Upper lobe of left lung (tissue), 4 donors: Measurements from ENCODE around the gene RUNX1.

Source experiments
- CTCF ChIP-seq, 6 experiments: fragments of 450-650 bp in 4 of 6; fragments of 200-600 bp in 2 of 6; sonication (generic) in 2 of 6; IDR thresholded peaks; one replicate each; pipeline ENCODE4 v1.5.1; 2016 to 2019; ENCODE audit warnings: antibody characterized with exemption in 6 of 6
- POLR2A ChIP-seq, 4 donors: fragments of 450-650 bp; IDR thresholded peaks; one replicate each; pipeline ENCODE4 v1.5.1; 2016 to 2017; ENCODE audit warnings: antibody characterized with exemption in 4 of 4, mild to moderate bottlenecking in 2 of 4

- TF ChIP-seq CTCF (IDR thresholded peaks at IDR 0.05) (no peak), POLR2A (IDR thresholded peaks at IDR 0.05) (no peak)
Observed at GRCh38 chr21:34870246-34870645, 178.9 kb downstream of the RUNX1 start.
